Measurements from ENCODE around the gene MAGI1.

The MAGI1 gene

GRCh38 chr3:65362688-65363087 is 676.0 kb downstream of the MAGI1 start:
- no peak for DNase-seq

- no peak for DNase-seq
These were observed 677.3 kb downstream of the MAGI1 start for GRCh38 chr3:65361448-65361847.

GRCh38 chr3:65356331-65357248 is 682.1 kb downstream of the MAGI1 start:
- no peak for DNase-seq

GRCh38 chr3:65354880-65355279 is 683.8 kb downstream of the MAGI1 start:
- DNase-seq: no peak

- DNase-seq: no peak
These were observed 685.8 kb downstream of the MAGI1 start for GRCh38 chr3:65352951-65353350.

GRCh38 chr3:65351753-65352152 is 687.0 kb downstream of the MAGI1 start:
- no peak for DNase-seq

GRCh38 chr3:65350801-65351476 is 687.8 kb downstream of the MAGI1 start:
- no peak for DNase-seq

- no peak for DNase-seq
These were observed 690.2 kb downstream of the MAGI1 start for GRCh38 chr3:65348398-65348995.

- no peak for DNase-seq
These were observed 691.6 kb downstream of the MAGI1 start for GRCh38 chr3:65347166-65347565.

GRCh38 chr3:65344846-65345245 is 693.9 kb downstream of the MAGI1 start:
- DNase-seq: no peak

GRCh38 chr3:65344444-65344843 is 694.3 kb downstream of the MAGI1 start:
- DNase-seq: no peak

GRCh38 chr3:65343736-65344135 is 695.0 kb downstream of the MAGI1 start:
- no peak for DNase-seq

- no peak for DNase-seq
These were observed 695.7 kb downstream of the MAGI1 start for GRCh38 chr3:65343026-65343425.

- DNase-seq: no peak
These were observed 696.5 kb downstream of the MAGI1 start for GRCh38 chr3:65342084-65342683.

GRCh38 chr3:65339192-65339740 is 699.5 kb downstream of the MAGI1 start:
- DNase-seq: no peak

- DNase-seq: no peak
These were observed 700.1 kb downstream of the MAGI1 start for GRCh38 chr3:65338571-65338970.

GRCh38 chr3:65335587-65335986 is 703.1 kb downstream of the MAGI1 start:
- DNase-seq: no peak

GRCh38 chr3:65334045-65334665 is 704.6 kb downstream of the MAGI1 start:
- no peak for DNase-seq

- no peak for DNase-seq
These were observed 707.0 kb downstream of the MAGI1 start for GRCh38 chr3:65331730-65332129.

GRCh38 chr3:65330072-65330471 is 708.6 kb downstream of the MAGI1 start:
- no peak for DNase-seq

- DNase-seq: no peak
These were observed 710.6 kb downstream of the MAGI1 start for GRCh38 chr3:65328148-65328547.

- DNase-seq: no peak
These were observed 712.1 kb downstream of the MAGI1 start for GRCh38 chr3:65326574-65326973.

- no peak for DNase-seq
These were observed 715.8 kb downstream of the MAGI1 start for GRCh38 chr3:65322910-65323309.
